Suprapubic skin (tissue), 4 donors: ENCODE data around the gene CASKIN1. TPM values are rescaled to one million over a fixed set of nuclear protein-coding genes. Genes with fewer than 3 reads are reported as not detected.

Experiments
- DNase-seq, 2 donors: peaks; one replicate each; pipeline ENCODE4 v3.0.0-alpha.2; 2019; ENCODE audit warnings: low spot score in 2 of 2
- H3K27ac ChIP-seq: fragments of 200-600 bp; sonication (generic); one replicate; pipeline ENCODE4 v1.5.1; 2019
- H3K27me3 ChIP-seq: fragments of 200-600 bp; sonication (generic); one replicate; pipeline ENCODE4 v1.5.1; 2019
- H3K36me3 ChIP-seq: fragments of 200-600 bp; sonication (generic); one replicate; pipeline ENCODE4 v1.5.1; 2019
- H3K4me1 ChIP-seq: fragments of 200-600 bp; sonication (generic); one replicate; pipeline ENCODE4 v1.5.1; 2019
- H3K4me3 ChIP-seq: fragments of 200-600 bp; sonication (generic); one replicate; pipeline ENCODE4 v1.5.1; 2019; ENCODE audit warnings: mild to moderate bottlenecking
- H3K9me3 ChIP-seq: fragments of 200-600 bp; sonication (generic); one replicate; pipeline ENCODE4 v1.5.1; 2019
- CTCF ChIP-seq, 2 donors: fragments of 200-600 bp in 1 of 2; fragments of 450-650 bp in 1 of 2; sonication (generic) in 1 of 2; IDR thresholded peaks; one replicate each; pipeline ENCODE4 v1.5.1; 2016 to 2019; ENCODE audit warnings: antibody characterized with exemption in 2 of 2, mild to moderate bottlenecking in 1 of 2, moderate library complexity in 1 of 2
- EP300 ChIP-seq: sonication (generic); formaldehyde crosslinking; IDR thresholded peaks from one replicate; pipeline ENCODE4 v1.6.1; 2017; ENCODE audit warnings: antibody characterized with exemption
- POLR2A ChIP-seq, 2 donors: fragments of 450-650 bp; IDR thresholded peaks; one replicate each; pipeline ENCODE4 v1.6.1; 2017; ENCODE audit warnings: antibody characterized with exemption in 2 of 2, mild to moderate bottlenecking in 2 of 2, moderate library complexity in 2 of 2
- POLR2AphosphoS5 ChIP-seq, 3 donors: sonication (generic); formaldehyde crosslinking; IDR thresholded peaks; one replicate each; pipeline ENCODE4 v1.6.1; 2017; ENCODE audit warnings: antibody characterized with exemption in 3 of 3
- WGBS: methylation state at CpG from one replicate; pipeline ENCODE4 v1.1.5; 2018; 5-methylcytosine and 5-hydroxymethylcytosine counted together
- total RNA-seq, 4 donors: library from RNA; depleted of rRNA; stranded (reverse); fragments of >200 nt; gene quantifications; one replicate each; pipeline ENCODE4 v1.1.0, GENCODE V29; 2016

CASKIN1 gene
- total RNA-seq, 4 donors from 2014 or later = 0.49 to 1.5 (median 0.78) TPM

DNA sequence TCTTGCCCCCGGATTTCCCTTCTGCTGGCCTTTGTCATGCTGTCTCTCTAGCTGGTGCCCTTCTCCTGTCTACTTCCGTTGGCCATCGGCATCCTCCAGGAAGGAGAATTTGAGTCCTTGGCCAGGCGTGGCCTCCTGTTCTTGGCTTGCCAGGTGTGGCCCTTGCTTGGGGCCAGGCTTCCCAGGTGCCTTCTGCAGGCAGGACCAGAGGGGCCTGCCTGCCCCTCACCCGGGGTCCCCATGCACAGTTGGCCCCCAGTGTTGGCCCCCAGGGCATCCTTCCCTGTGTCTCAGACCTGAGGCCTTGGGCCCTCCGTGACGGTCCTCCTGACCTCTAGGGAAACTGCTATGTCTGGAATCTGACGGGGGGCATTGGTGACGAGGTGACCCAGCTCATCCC is 11.5 kb upstream of the CASKIN1 start:
- TF ChIP-seq POLR2AphosphoS5 (IDR thresholded peaks at IDR 0.05) = no peak
- no peak for TF ChIP-seq EP300
- no peak for TF ChIP-seq POLR2A (IDR thresholded peaks at IDR 0.05)
- no peak for TF ChIP-seq CTCF (IDR thresholded peaks at IDR 0.05)
- H3K4me3 ChIP-seq = no peak overlapping the region
- H3K9me3 ChIP-seq = no peaks in the 10 kb centered on the region
- no peaks in the 10 kb centered on the region for H3K27me3 ChIP-seq
- no peak for DNase-seq
- 85% methylated on average over 5 of the region's 9 CpGs for whole genome bisulfite sequencing
- peaks cover 34% of the 10 kb centered on the region for H3K36me3 ChIP-seq
- peaks cover 32% of the 10 kb centered on the region for H3K4me1 ChIP-seq
- no peak overlapping the region for H3K27ac ChIP-seq

DNA sequence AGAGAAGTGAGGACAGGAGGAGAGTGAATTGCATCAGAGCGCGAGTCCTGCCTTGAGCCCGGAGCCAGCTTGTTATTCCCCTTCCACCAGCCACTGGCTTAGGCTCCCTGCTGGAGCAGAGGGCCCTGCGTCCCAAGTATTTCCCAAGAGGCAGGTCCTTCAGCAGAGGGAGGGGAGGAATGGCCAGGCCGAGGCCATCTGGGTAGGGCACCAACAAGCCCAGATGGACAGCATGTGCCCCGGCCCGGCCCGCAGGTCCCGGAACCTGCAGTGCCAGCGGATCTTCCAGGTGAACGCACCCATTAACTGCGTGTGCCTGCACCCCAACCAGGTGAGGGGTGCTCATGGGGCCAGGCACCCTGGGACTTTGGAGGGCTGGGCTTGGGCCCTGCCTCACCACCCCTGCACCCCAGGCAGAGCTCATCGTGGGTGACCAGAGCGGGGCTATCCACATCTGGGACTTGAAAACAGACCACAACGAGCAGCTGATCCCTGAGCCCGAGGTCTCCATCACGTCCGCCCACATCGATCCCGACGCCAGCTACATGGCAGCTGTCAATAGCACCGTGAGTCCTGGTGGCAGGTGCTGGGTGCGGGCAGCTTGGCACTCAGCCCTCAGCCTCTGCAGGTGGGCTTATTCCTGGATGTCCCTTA is 10.5 kb upstream of the CASKIN1 start:
- peaks cover 34% of the 10 kb centered on the region for H3K36me3 ChIP-seq
- H3K4me3 ChIP-seq = no peak overlapping the region
- H3K27ac ChIP-seq = no peak overlapping the region
- no peaks in the 10 kb centered on the region for H3K9me3 ChIP-seq
- no peaks in the 10 kb centered on the region for H3K27me3 ChIP-seq
- TF ChIP-seq POLR2AphosphoS5 (IDR thresholded peaks at IDR 0.05) (no peak), EP300 (no peak), CTCF (IDR thresholded peaks at IDR 0.05) (no peak), POLR2A (IDR thresholded peaks at IDR 0.05) (no peak)
- DNase-seq = no peak
- H3K4me1 ChIP-seq = peaks cover 22% of the 10 kb centered on the region
- WGBS = 92% methylated on average over 16 of the region's 23 CpGs

DNA sequence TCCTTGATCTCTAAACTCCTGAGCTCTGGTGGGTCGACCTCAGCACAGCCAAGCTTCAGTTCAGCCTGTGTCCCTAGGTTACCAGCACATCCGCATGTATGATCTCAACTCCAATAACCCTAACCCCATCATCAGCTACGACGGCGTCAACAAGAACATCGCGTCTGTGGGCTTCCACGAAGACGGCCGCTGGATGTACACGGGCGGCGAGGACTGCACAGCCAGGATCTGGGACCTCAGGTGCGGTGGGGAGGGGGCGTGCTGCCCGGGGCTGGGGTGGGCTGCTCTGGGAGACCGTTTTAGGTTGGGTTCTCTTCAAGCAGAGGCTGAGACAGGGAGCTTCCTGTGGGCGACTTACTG is 10.0 kb upstream of the CASKIN1 start:
- 76% methylated on average over 11 of the region's 18 CpGs for WGBS
- H3K36me3 ChIP-seq = peaks cover 34% of the 10 kb centered on the region
- H3K27me3 ChIP-seq = no peaks in the 10 kb centered on the region
- H3K4me3 ChIP-seq = peak overlapping the region; percentile 79
- no peaks in the 10 kb centered on the region for H3K9me3 ChIP-seq
- H3K27ac ChIP-seq = no peak overlapping the region
- peaks cover 19% of the 10 kb centered on the region for H3K4me1 ChIP-seq
- TF ChIP-seq POLR2AphosphoS5 (IDR thresholded peaks at IDR 0.05) (no peak), CTCF (IDR thresholded peaks at IDR 0.05) (no peak), EP300 (no peak), POLR2A (IDR thresholded peaks at IDR 0.05) (no peak)
- no peak for DNase-seq

- 19% methylated on average over 8 of the region's 16 CpGs for WGBS
- TF ChIP-seq CTCF (IDR thresholded peaks at IDR 0.05) (no peak), EP300 (no peak), POLR2AphosphoS5 (IDR thresholded peaks at IDR 0.05) (no peak), POLR2A (IDR thresholded peaks at IDR 0.05) (no peak)
- Histone ChIP-seq H3K4me1 (peaks cover 19% of the 10 kb centered on the region), H3K4me3 (peak overlapping the region; percentile 79), H3K36me3 (peaks cover 34% of the 10 kb centered on the region), H3K27me3 (no peaks in the 10 kb centered on the region), H3K27ac (peak overlapping the region; percentile 93), H3K9me3 (no peaks in the 10 kb centered on the region)
- DNase-seq = no peak
Observed at GRCh38 chr16:2205967-2206313, 9.5 kb upstream of the CASKIN1 start.

DNA sequence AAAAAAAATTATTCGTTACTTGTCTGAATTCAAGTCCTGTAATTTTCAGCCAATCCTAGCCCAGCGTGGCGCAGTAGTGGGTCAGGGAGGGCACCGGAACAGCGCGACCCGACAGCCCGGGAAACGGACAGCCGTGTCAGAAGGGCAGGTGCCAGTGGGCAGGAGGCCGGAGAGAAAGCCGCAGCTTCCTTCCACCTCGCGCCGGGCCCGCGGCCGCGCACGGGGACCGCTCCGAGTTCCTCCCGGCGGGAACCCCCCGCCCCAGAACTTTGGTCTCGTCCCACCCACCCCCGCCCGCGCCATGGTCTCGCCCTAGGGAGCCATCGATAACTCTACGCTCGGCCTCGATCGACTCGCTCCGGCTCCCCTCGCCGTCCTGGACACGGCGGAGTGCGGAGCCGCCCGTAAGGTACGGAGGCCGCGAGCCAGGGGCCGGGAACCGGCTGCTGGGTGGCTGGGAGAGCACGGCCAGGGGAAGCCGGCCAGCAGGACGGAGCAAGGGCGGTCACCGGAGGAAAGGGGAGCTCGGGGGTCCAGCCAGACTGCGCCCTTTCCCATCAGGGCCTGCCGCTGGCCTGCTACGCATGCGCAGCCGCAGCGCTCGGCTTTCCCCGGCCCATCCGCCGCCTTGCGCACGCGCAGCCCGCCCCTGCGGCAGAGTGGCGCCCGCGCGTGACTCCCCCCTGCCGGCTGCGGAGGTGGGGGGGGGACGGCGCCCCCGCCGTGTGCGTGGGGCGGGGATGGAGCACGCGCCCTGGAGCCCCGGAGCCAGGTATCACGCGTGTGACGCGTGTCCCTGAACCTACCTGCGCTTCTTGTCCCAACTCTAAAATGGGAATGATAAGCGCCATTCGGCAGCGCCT is 8.9 kb upstream of the CASKIN1 start, which contains the start of gene MLST8:
Gene MLST8 (plus strand): TSS at position 351 of the 863 bp plus-strand sequence. CDS start 632 bp downstream, outside the sequence.
- under 1% methylated on average over 50 of the region's 93 CpGs for WGBS
- Histone ChIP-seq H3K4me3 (peak within 1 kb of the TSS; percentile 79), H3K27ac (peak within 1 kb of the TSS; percentile 93), H3K36me3 (peaks cover 34% of the 10 kb centered on the region), H3K27me3 (no peaks in the 10 kb centered on the region), H3K9me3 (no peaks in the 10 kb centered on the region), H3K4me1 (peaks cover 19% of the 10 kb centered on the region)
- DNase-seq = peak; percentile 88 to 92
- TF ChIP-seq EP300 (no peak), CTCF (IDR thresholded peaks at IDR 0.05) (no peak), POLR2AphosphoS5 (IDR thresholded peaks at IDR 0.05) (peak; percentile 55 to 87 (median 81)), POLR2A (IDR thresholded peaks at IDR 0.05) (peak in 1 of 2 donors; percentile 57)
